Sigmoid colon (tissue), 7 donors: ENCODE results near the gene SLC16A4. TPM values are rescaled to one million over a fixed set of nuclear protein-coding genes. Genes with fewer than 3 reads are reported as not detected.

Source experiments
- DNase-seq: peaks from one replicate; pipeline ENCODE4 v3.0.0-alpha.2; 2019
- H3K27ac ChIP-seq, 4 donors: fragments of 200-600 bp; sonication (generic); one replicate each; pipeline ENCODE4 v1.5.1; 2016 to 2019; ENCODE audit warnings: mild to moderate bottlenecking in 1 of 4
- H3K27me3 ChIP-seq, 3 donors: fragments of 200-600 bp; sonication (generic); one replicate each; pipeline ENCODE4 v1.5.1; 2019; ENCODE audit warnings: mild to moderate bottlenecking in 1 of 3
- H3K36me3 ChIP-seq, 4 donors: fragments of 200-600 bp; sonication (generic); one replicate each; pipeline ENCODE4 v1.5.1; 2016 to 2019
- H3K4me1 ChIP-seq, 4 donors: fragments of 200-600 bp; sonication (generic); one replicate each; pipeline ENCODE4 v1.5.1; 2017 to 2019
- H3K4me3 ChIP-seq, 4 donors: fragments of 200-600 bp; sonication (generic); one replicate each; pipeline ENCODE4 v1.5.1; 2017 to 2019; ENCODE audit warnings: mild to moderate bottlenecking in 2 of 4, moderate library complexity in 1 of 4
- H3K9me3 ChIP-seq, 4 donors: fragments of 200-600 bp in 3 of 4; sonication (generic) in 3 of 4; one replicate each; pipeline versions ENCODE4 v1.5.1 to v1.6.1; 2013 to 2019
- EP300 ChIP-seq, 4 donors: sonication (generic); formaldehyde crosslinking; IDR thresholded peaks; one replicate each; pipeline ENCODE4 v1.6.1; 2017; ENCODE audit warnings: antibody characterized with exemption in 4 of 4
- POLR2A ChIP-seq, 2 donors: fragments of 450-650 bp; IDR thresholded peaks; one replicate each; pipeline ENCODE4 v1.6.1; 2016; ENCODE audit warnings: antibody characterized with exemption in 2 of 2, mild to moderate bottlenecking in 2 of 2, moderate library complexity in 2 of 2
- POLR2AphosphoS5 ChIP-seq, 4 donors: sonication (generic); formaldehyde crosslinking; IDR thresholded peaks; one replicate each; pipeline ENCODE4 v1.6.1; 2017; ENCODE audit warnings: antibody characterized with exemption in 4 of 4
- WGBS, 2 donors: extraction: QIAGEN DNeasy Blood & Tissue Kit; methylation state at CpG; one replicate each; pipeline ENCODE4 v1.1.7; 2013; 5-methylcytosine and 5-hydroxymethylcytosine counted together
- intact Hi-C: fragments of 100-400 bp; cut with DNase I; formaldehyde crosslinking; loops from one replicate; pipeline ENCODE4 v1.15.1; 2023
- polyA plus RNA-seq, 3 donors: library from polyadenylated mRNA; stranded (reverse); fragments of 200-250 nt; gene quantifications; one replicate each; pipeline ENCODE4 v1.2.3, GENCODE V29; 2013
- total RNA-seq, 4 donors: library from RNA; depleted of rRNA; stranded (reverse); fragments of >200 nt; gene quantifications; one replicate each; pipeline ENCODE4 v1.1.0, GENCODE V29; 2016
- TF ChIP-seq, protein P1 (sequence below), 4 experiments: fragments of 450-650 bp in 3 of 4; fragments of 200-600 bp in 1 of 4; IDR thresholded peaks; one replicate each; pipeline ENCODE4 v1.5.1; 2016 to 2019; ENCODE audit warnings: antibody characterized with exemption in 4 of 4, mild to moderate bottlenecking in 3 of 4, moderate library complexity in 2 of 4
- donor health status: healthy with polysubstance abuse.
- donor health status: Bipolar disorder and iron deficiency.
- donor health status: healthy.

Gene SLC16A4
- total and polyA plus RNA-seq, 7 donors, result 1.6 to 10.2 (median 5.2) TPM; not detected in 1

DNA sequence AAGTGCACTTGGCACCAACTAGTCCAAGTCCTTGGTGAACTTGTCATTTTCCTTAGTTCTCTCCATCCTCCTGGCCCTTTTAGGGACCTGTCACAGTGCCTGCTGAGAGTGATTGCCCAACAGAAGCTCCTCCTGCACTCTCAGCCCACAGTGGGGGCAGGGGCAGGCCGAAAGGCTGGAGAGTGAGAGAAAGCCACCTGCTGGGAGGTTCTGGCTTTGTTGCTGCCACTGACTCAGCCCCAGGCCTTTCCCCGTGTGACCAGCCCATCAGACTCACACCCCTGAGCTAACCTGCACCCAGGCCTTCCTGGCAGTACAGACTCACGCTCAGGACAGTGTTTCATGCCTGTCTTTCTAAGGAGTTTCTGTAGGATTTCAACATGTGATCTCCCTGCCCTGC is 43.0 kb upstream of the SLC16A4 start:
- peaks cover 0 to 7% (median 0%) of the 10 kb centered on the region in 3 donors for H3K27me3 ChIP-seq
- H3K4me1 ChIP-seq, result no peaks in the 10 kb centered on the region
- WGBS, 2 donors, result 48 to 54% methylated on average over 3 of the region's 3 CpGs
- no peaks in the 10 kb centered on the region for H3K36me3 ChIP-seq
- no peak for TF ChIP-seq POLR2A (IDR thresholded peaks at IDR 0.05)
- TF ChIP-seq, protein P1, sequence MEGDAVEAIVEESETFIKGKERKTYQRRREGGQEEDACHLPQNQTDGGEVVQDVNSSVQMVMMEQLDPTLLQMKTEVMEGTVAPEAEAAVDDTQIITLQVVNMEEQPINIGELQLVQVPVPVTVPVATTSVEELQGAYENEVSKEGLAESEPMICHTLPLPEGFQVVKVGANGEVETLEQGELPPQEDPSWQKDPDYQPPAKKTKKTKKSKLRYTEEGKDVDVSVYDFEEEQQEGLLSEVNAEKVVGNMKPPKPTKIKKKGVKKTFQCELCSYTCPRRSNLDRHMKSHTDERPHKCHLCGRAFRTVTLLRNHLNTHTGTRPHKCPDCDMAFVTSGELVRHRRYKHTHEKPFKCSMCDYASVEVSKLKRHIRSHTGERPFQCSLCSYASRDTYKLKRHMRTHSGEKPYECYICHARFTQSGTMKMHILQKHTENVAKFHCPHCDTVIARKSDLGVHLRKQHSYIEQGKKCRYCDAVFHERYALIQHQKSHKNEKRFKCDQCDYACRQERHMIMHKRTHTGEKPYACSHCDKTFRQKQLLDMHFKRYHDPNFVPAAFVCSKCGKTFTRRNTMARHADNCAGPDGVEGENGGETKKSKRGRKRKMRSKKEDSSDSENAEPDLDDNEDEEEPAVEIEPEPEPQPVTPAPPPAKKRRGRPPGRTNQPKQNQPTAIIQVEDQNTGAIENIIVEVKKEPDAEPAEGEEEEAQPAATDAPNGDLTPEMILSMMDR (IDR thresholded peaks at IDR 0.05), result no peak
- no peak for TF ChIP-seq POLR2AphosphoS5 (IDR thresholded peaks at IDR 0.05)
- TF ChIP-seq EP300 (IDR thresholded peaks at IDR 0.05), result no peak
- no peak for DNase-seq
- intact Hi-C loops, result no loop called here
- H3K4me3 ChIP-seq, result no peak overlapping the region
- no peak overlapping the region for H3K27ac ChIP-seq
- H3K9me3 ChIP-seq, result no peaks in the 10 kb centered on the region

DNA sequence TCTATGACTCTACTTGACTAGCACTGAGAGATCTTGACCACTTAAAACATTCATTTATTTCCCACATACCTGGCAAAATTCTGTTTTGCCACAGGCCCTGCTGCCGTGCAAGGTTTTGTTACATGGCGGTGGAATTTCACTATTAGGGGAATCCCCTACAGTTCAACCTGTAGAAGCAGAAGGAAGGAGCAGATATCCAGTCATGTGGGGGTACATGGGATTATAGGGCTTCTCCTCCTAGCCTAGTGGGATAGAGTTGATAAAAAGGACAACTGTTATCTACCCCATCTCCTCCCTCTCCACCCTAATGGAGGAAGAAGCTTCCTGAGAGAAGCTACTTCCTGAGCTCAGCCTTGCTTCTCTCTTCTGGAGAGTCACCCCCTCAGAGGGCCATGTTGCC is 42.4 kb upstream of the SLC16A4 start:
- WGBS, 2 donors, result 84 to 92% methylated on average over 2 of the region's 2 CpGs
- Histone ChIP-seq H3K9me3 (no peaks in the 10 kb centered on the region), H3K27me3 (peaks cover 0 to 7% (median 0%) of the 10 kb centered on the region in 3 donors), H3K4me1 (no peaks in the 10 kb centered on the region), H3K27ac (no peak overlapping the region), H3K36me3 (no peaks in the 10 kb centered on the region), H3K4me3 (no peak overlapping the region)
- TF ChIP-seq, protein P1 (IDR thresholded peaks at IDR 0.05), result no peak
- TF ChIP-seq EP300 (IDR thresholded peaks at IDR 0.05), result no peak
- TF ChIP-seq POLR2A (IDR thresholded peaks at IDR 0.05), result no peak
- TF ChIP-seq POLR2AphosphoS5 (IDR thresholded peaks at IDR 0.05), result no peak
- intact Hi-C loops, result no loop called here
- DNase-seq, result no peak

DNA sequence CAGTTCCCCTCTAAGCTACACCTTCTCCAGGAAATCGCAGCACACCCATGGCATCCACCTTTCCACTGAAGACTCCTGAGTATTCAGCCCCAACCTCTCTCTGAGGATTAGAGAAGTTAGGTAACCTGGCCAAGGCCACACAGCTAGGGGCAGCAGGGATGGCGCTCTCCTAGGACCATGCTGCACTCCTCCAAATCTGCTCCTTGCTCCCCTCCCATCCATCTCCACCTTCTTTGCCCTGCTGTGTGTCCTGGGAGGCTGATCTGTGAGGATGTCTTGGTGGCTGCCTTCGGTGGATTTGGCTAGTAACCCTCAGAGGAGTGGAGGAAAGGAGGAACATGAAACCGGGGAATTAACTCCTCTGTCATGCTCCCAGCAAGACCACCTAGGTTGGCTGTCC is 40.1 kb upstream of the SLC16A4 start:
- WGBS, 2 donors, result 81 to 90% methylated on average over 4 of the region's 4 CpGs
- H3K4me1 ChIP-seq, result no peaks in the 10 kb centered on the region
- intact Hi-C loops, result no loop called here
- no peaks in the 10 kb centered on the region for H3K36me3 ChIP-seq
- peak; percentile 19 for DNase-seq
- peaks cover 0 to 7% (median 0%) of the 10 kb centered on the region in 3 donors for H3K27me3 ChIP-seq
- no peaks in the 10 kb centered on the region for H3K9me3 ChIP-seq
- H3K27ac ChIP-seq, result no peak overlapping the region
- TF ChIP-seq POLR2AphosphoS5 (IDR thresholded peaks at IDR 0.05) (no peak), POLR2A (IDR thresholded peaks at IDR 0.05) (no peak), EP300 (IDR thresholded peaks at IDR 0.05) (no peak)
- TF ChIP-seq, protein P1 (IDR thresholded peaks at IDR 0.05), result no peak
- H3K4me3 ChIP-seq, result no peak overlapping the region

DNA sequence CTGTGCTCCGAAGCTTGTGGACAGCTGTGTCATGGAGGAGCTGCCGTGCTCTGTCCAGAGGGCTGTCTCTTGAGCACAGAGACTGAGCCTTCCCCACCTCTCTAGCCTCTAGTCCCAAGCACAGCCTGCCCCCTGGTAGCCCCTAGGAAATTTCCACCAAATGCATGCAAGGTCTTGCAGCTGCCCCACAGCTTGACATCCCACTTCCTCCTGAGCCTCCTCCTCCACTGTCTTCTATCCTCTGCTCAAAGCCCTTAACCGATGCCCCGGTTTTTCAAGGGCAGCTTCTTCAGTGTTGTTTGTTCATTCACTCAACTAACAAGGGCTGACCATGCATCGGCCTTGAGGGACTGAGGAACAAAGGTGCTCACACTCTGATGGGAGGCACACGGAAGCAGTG is 39.5 kb upstream of the SLC16A4 start:
- Histone ChIP-seq H3K4me1 (no peaks in the 10 kb centered on the region), H3K27ac (no peak overlapping the region)
- WGBS, 2 donors, result 48 to 66% methylated on average over 6 of the region's 6 CpGs

More for the DNA sequence above, 39.5 kb upstream of the SLC16A4 start:
- DNase-seq, result peak; percentile 36
- intact Hi-C loops, result no loop called here
- Histone ChIP-seq H3K36me3 (no peaks in the 10 kb centered on the region), H3K27me3 (peaks cover 0 to 7% (median 0%) of the 10 kb centered on the region in 3 donors), H3K9me3 (no peaks in the 10 kb centered on the region), H3K4me3 (no peak overlapping the region)
- TF ChIP-seq POLR2A (IDR thresholded peaks at IDR 0.05), result no peak
- TF ChIP-seq POLR2AphosphoS5 (IDR thresholded peaks at IDR 0.05), result no peak
- TF ChIP-seq EP300 (IDR thresholded peaks at IDR 0.05), result no peak
- TF ChIP-seq, protein P1 (IDR thresholded peaks at IDR 0.05), result no peak
